OCI-LY7 (cell line): Measurements from ENCODE around the gene MYLK. TPM values are rescaled to one million over a fixed set of nuclear protein-coding genes. Genes with fewer than 3 reads are reported as not detected.

ENCODE experiments used
- BruUV-seq: library from RNA; stranded (reverse); fragments of 400-500 nt; replicated peaks from 2 replicates; lab custom pipeline; 2021; lab: Mats Ljungman, UMichigan
- CTCF ChIA-PET: fragments of 300-600 bp; sonication (Branson Sonifier 250); formaldehyde crosslinking; loops from one replicate; lab custom pipeline; 2022; ENCODE audit warnings: antibody characterized with exemption; ENCODE audit not compliant: unreplicated experiment; lab: Charles Lee
- POLR2A ChIA-PET: fragments of 300-600 bp; sonication (Branson Sonifier 250); formaldehyde crosslinking; loops from one replicate; lab custom pipeline; 2022; ENCODE audit warnings: antibody characterized with exemption; lab: Charles Lee
- DNase-seq: peaks from one replicate; pipeline ENCODE4 v3.0.0-alpha.2; 2015; ENCODE audit warnings: low spot score
- H2AFZ ChIP-seq: fragments of 200-600 bp; sonication (generic), shearing (Covaris generic); 2 replicates; pipeline ENCODE4 v1.6.1; 2014; ENCODE audit warnings: mild to moderate bottlenecking, antibody characterized with exemption, low read length, moderate library complexity
- H3K27ac ChIP-seq: fragments of 200-600 bp; sonication (generic); 2 replicates; pipeline ENCODE4 v1.5.1; 2014; ENCODE audit warnings: mixed run types, low read depth, mild to moderate bottlenecking, moderate library complexity, low read length, inconsistent platforms; ENCODE audit not compliant: poor library complexity, severe bottlenecking
- H3K36me3 ChIP-seq: fragments of 200-600 bp; sonication (generic); 2 replicates; pipeline ENCODE4 v1.6.1; 2014; ENCODE audit warnings: mild to moderate bottlenecking, antibody characterized with exemption, low read length, moderate library complexity, mixed read lengths; ENCODE audit not compliant: insufficient read depth
- H3K4me1 ChIP-seq: fragments of 200-600 bp; sonication (generic); 2 replicates; pipeline ENCODE4 v1.5.1; 2014; ENCODE audit warnings: mild to moderate bottlenecking, low read length; ENCODE audit not compliant: insufficient read depth, poor library complexity, severe bottlenecking
- H3K4me2 ChIP-seq: fragments of 200-600 bp; sonication (generic); 2 replicates; pipeline ENCODE4 v1.6.1; 2014; ENCODE audit warnings: mild to moderate bottlenecking, low read length
- H3K4me3 ChIP-seq: fragments of 200-600 bp; sonication (generic); 2 replicates; pipeline ENCODE4 v1.5.1; 2014; ENCODE audit warnings: mild to moderate bottlenecking, low read depth, low read length; ENCODE audit not compliant: poor library complexity, severe bottlenecking
- H3K79me2 ChIP-seq: fragments of 200-600 bp; sonication (generic); 2 replicates; pipeline ENCODE4 v1.6.1; 2016; ENCODE audit warnings: low read depth, mild to moderate bottlenecking, low read length, moderate library complexity, mixed read lengths; ENCODE audit not compliant: insufficient read depth
- H3K9me2 ChIP-seq: fragments of 200-600 bp; sonication (generic); 2 replicates; pipeline ENCODE4 v1.6.1; 2016; ENCODE audit warnings: mild to moderate bottlenecking, low read length, mixed read lengths; ENCODE audit not compliant: insufficient read depth
- H3K9me3 ChIP-seq: fragments of 200-600 bp; sonication (generic); 2 replicates; pipeline ENCODE4 v1.6.1; 2014; ENCODE audit warnings: mild to moderate bottlenecking, mixed run types, low read length, mixed read lengths
- H4K20me1 ChIP-seq: fragments of 200-600 bp; sonication (generic); 2 replicates; pipeline ENCODE4 v1.6.1; 2014; ENCODE audit warnings: mild to moderate bottlenecking, antibody characterized with exemption, low read length, moderate library complexity, mixed read lengths; ENCODE audit not compliant: insufficient read depth
- EZH2phosphoT487 ChIP-seq: fragments of 200-600 bp; sonication (generic); IDR thresholded peaks from 2 replicates; pipeline ENCODE4 v1.6.1; 2018; ENCODE audit warnings: low read depth, borderline replicate concordance, mild to moderate bottlenecking, mixed run types, antibody characterized with exemption, low read length, moderate library complexity, mixed read lengths
- intact Hi-C: fragments of 100-400 bp; cut with micrococcal nuclease; formaldehyde crosslinking; loops from one replicate; pipeline ENCODE4 v1.10.0; 2022; ENCODE audit not compliant: unreplicated experiment
- total RNA-seq, 2 experiments: library from RNA; depleted of rRNA in 1 of 2; stranded (reverse); fragments of >200 nt in 1 of 2; shearing (Covaris generic) in 1 of 2; gene quantifications; 2 replicates each; pipeline ENCODE4 v1.2.3, GENCODE V29; 2014 to 2022
- TF ChIP-seq, protein P1 (sequence below): fragments of 200-600 bp; sonication (generic); conservative IDR thresholded peaks from 2 replicates; pipeline ENCODE4 v1.5.1; 2014; ENCODE audit warnings: mild to moderate bottlenecking, antibody characterized with exemption, low read length, moderate library complexity, mixed read lengths

Gene MYLK
- total RNA-seq, 2 experiments from 2014 or later = not detected

DNA sequence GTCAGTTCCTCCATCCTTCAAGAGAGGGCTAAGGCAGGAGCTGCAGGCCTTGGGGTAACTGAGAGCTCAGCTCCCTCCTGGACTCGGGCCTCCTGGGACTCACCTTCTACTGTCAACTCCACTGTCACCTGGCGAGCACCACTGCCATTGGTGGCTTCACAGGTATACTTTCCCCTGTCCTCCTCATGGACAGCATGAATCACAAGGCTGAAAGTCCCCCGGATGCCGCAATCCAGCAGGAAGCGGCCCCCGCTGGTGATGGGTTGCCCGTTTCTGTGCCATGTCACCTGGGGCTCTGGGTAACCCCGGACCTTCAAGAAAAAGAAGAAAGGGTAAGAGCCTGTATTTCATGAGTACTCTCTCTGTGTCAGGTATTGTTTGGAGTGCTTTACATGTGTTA, 131.9 kb downstream of the MYLK start:
- H3K4me2 ChIP-seq = no peak overlapping the region
- peaks cover 4% of the 10 kb centered on the region for H3K4me1 ChIP-seq
- no peak overlapping the region for H3K27ac ChIP-seq
- H3K36me3 ChIP-seq = no peaks in the 10 kb centered on the region
- H4K20me1 ChIP-seq = no peaks in the 10 kb centered on the region
- CTCF ChIA-PET = no interaction called here
- intact Hi-C loops = no loop called here
- POLR2A ChIA-PET = no interaction called here
- H3K9me2 ChIP-seq = no peaks in the 10 kb centered on the region
- no peaks in the 10 kb centered on the region for H3K9me3 ChIP-seq
- no TSS peak for BruUV-seq
- no peak overlapping the region for H2AFZ ChIP-seq
- no peak overlapping the region for H3K4me3 ChIP-seq
- H3K79me2 ChIP-seq = no peaks in the 10 kb centered on the region
- no peak for DNase-seq
- TF ChIP-seq EZH2phosphoT487 = no peak
- TF ChIP-seq, protein P1, sequence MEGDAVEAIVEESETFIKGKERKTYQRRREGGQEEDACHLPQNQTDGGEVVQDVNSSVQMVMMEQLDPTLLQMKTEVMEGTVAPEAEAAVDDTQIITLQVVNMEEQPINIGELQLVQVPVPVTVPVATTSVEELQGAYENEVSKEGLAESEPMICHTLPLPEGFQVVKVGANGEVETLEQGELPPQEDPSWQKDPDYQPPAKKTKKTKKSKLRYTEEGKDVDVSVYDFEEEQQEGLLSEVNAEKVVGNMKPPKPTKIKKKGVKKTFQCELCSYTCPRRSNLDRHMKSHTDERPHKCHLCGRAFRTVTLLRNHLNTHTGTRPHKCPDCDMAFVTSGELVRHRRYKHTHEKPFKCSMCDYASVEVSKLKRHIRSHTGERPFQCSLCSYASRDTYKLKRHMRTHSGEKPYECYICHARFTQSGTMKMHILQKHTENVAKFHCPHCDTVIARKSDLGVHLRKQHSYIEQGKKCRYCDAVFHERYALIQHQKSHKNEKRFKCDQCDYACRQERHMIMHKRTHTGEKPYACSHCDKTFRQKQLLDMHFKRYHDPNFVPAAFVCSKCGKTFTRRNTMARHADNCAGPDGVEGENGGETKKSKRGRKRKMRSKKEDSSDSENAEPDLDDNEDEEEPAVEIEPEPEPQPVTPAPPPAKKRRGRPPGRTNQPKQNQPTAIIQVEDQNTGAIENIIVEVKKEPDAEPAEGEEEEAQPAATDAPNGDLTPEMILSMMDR = no peak

DNA sequence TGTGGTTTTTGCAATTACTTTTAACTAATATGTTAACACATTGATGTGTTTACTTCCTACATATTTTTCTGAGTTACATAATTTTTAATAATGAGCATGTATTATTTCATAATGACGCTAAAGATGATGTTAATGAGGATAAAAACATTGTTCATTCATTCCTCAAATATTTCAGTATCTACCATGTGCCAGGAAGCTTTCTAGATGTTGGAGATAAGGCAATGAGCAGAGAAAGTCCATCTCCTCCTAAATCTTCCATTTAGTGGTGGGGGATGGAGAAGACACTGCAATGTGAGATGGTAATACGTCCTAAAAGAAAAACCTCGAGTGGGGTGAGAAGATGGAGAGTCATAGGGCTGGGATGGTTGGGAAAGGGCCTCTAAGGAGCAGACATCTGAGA, 132.7 kb downstream of the MYLK start:
- H3K79me2 ChIP-seq = no peaks in the 10 kb centered on the region
- H3K4me1 ChIP-seq = no peaks in the 10 kb centered on the region
- intact Hi-C loops = no loop called here
- H3K36me3 ChIP-seq = no peaks in the 10 kb centered on the region
- H3K4me2 ChIP-seq = no peak overlapping the region
- no TSS peak for BruUV-seq
- no peaks in the 10 kb centered on the region for H4K20me1 ChIP-seq
- no peak for DNase-seq
- H3K27ac ChIP-seq = no peak overlapping the region
- ChIA-PET POLR2A (no interaction called here), CTCF (no interaction called here)
- H3K9me3 ChIP-seq = no peaks in the 10 kb centered on the region
- no peak overlapping the region for H3K4me3 ChIP-seq
- H2AFZ ChIP-seq = no peak overlapping the region
- TF ChIP-seq, protein P1 = no peak
- no peak for TF ChIP-seq EZH2phosphoT487
- no peaks in the 10 kb centered on the region for H3K9me2 ChIP-seq

DNA sequence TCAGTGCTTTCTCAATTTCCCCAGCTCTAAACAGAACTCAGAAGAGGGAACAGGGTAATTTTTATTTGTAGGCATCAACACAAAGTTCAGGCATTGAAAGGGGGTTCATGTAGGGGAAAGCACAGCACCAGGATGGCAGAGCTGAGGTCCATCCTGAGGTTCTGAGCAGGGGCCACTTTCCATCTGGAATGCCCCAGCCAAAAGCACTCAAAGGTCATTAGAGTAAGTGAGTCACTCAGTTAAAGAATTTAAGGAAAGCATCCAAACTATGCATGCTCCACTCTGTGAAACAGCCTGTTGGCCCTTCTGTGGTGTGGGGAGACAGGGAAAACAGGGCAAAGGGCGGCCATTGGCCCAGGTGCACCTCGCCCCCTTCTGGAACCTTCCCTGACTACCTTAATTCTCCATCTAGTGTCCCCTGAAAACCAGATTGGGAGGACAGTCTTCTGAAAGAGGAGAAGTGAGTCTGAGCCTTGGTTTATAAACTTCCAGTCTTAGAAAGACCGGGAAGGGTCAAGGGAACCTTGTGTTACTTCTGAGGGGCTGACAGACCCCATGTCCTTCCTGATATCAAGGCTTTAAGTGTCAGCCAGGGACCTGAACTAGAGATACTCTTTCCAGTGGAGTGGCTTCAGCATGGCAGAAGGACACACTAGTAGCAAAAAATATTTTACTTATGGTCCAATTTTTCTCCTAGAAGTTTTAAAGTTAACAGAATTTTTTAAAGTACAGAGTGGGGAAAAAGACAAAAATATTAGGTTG, 133.3 kb downstream of the MYLK start:
- ChIA-PET CTCF (no interaction called here), POLR2A (no interaction called here)
- Histone ChIP-seq H2AFZ (no peak overlapping the region), H3K9me2 (no peaks in the 10 kb centered on the region), H3K27ac (no peak overlapping the region), H3K9me3 (no peaks in the 10 kb centered on the region), H3K4me3 (no peak overlapping the region), H3K4me1 (no peaks in the 10 kb centered on the region), H3K4me2 (no peak overlapping the region), H3K36me3 (no peaks in the 10 kb centered on the region), H3K79me2 (no peaks in the 10 kb centered on the region), H4K20me1 (no peaks in the 10 kb centered on the region)
- DNase-seq = no peak
- no peak for TF ChIP-seq EZH2phosphoT487
- TF ChIP-seq, protein P1 = no peak
- intact Hi-C loops = no loop called here
- BruUV-seq = no TSS peak
